SK-N-SH treated with all-trans-retinoic acid at 6 μM for 48 hours (cell line): ENCODE results near the gene FHIT.

Experiments
- ATAC-seq: fragments of 200-7000 bp; cut with Tn5 transposase; 3 replicates; pipeline ENCODE4 v1.9.1; 2020; ENCODE audit warnings: mild to moderate bottlenecking, moderate library complexity
- ARNTL ChIP-seq: fragments of 450-650 bp; formaldehyde crosslinking; IDR thresholded peaks from 2 replicates; pipeline ENCODE4 v1.5.0; 2020; ENCODE audit warnings: low read depth, mild to moderate bottlenecking, moderate library complexity, borderline replicate concordance
- BACH2 ChIP-seq: fragments of 250-450 bp; sonication (Bioruptor Pico); IDR thresholded peaks from 2 replicates; pipeline ENCODE4 v1.9.0; 2021; ENCODE audit warnings: mild to moderate bottlenecking, borderline replicate concordance
- CREB5 ChIP-seq: fragments of 250-450 bp; sonication (Bioruptor Pico); IDR thresholded peaks from 2 replicates; pipeline ENCODE4 v1.5.1; 2020; ENCODE audit warnings: low read depth, mild to moderate bottlenecking, moderate library complexity
- CSDC2 ChIP-seq: fragments of 250-450 bp; sonication (Bioruptor Pico); IDR thresholded peaks from 2 replicates; pipeline ENCODE4 v1.5.0; 2020; ENCODE audit warnings: mild to moderate bottlenecking, moderate library complexity
- ESRRG ChIP-seq: fragments of 250-450 bp; sonication (Bioruptor Pico); IDR thresholded peaks from 2 replicates; pipeline ENCODE4 v1.6.1; 2021; ENCODE audit warnings: mild to moderate bottlenecking
- GLIS3 ChIP-seq: fragments of 250-450 bp; sonication (Bioruptor Pico); IDR thresholded peaks from 2 replicates; pipeline ENCODE4 v1.5.0; 2020; ENCODE audit warnings: mild to moderate bottlenecking, moderate library complexity
- ISL1 ChIP-seq: fragments of 250-450 bp; sonication (Bioruptor Pico); IDR thresholded peaks from 2 replicates; pipeline ENCODE4 v2.1.2; 2022; ENCODE audit warnings: mild to moderate bottlenecking, moderate library complexity
- PATZ1 ChIP-seq: fragments of 250-450 bp; sonication (Bioruptor Pico); IDR thresholded peaks from 2 replicates; pipeline ENCODE4 v1.8.0; 2020; ENCODE audit warnings: mild to moderate bottlenecking, moderate library complexity, borderline replicate concordance
- POU6F1 ChIP-seq: fragments of 250-450 bp; sonication (Bioruptor Pico); IDR thresholded peaks from 2 replicates; pipeline ENCODE4 v1.8.0; 2021; ENCODE audit warnings: low read depth, mild to moderate bottlenecking, moderate library complexity, borderline replicate concordance
- RARB ChIP-seq: fragments of 250-450 bp; sonication (Bioruptor Pico); IDR thresholded peaks from 2 replicates; pipeline ENCODE4 v1.8.0; 2021; ENCODE audit warnings: mild to moderate bottlenecking, moderate library complexity
- SNAI2 ChIP-seq: fragments of 250-450 bp; sonication (Bioruptor Pico); IDR thresholded peaks from 2 replicates; pipeline ENCODE4 v1.5.0; 2020; ENCODE audit warnings: mild to moderate bottlenecking, moderate library complexity
- TCF4 ChIP-seq: fragments of 250-450 bp; sonication (Bioruptor Pico); IDR thresholded peaks from 2 replicates; pipeline ENCODE4 v1.8.0; 2021; ENCODE audit warnings: mild to moderate bottlenecking, moderate library complexity, borderline replicate concordance
- TOX ChIP-seq: fragments of 250-450 bp; sonication (Bioruptor Pico); IDR thresholded peaks from 2 replicates; pipeline ENCODE4 v1.8.0; 2021; ENCODE audit warnings: mild to moderate bottlenecking, moderate library complexity, borderline replicate concordance
- ZC3H10 ChIP-seq: fragments of 250-450 bp; sonication (Bioruptor Pico); IDR thresholded peaks from 2 replicates; pipeline ENCODE4 v1.5.1; 2021; ENCODE audit warnings: mild to moderate bottlenecking, moderate library complexity
- ZFP3 ChIP-seq: fragments of 250-450 bp; sonication (Bioruptor Pico); IDR thresholded peaks from 2 replicates; pipeline ENCODE4 v1.5.0; 2020; ENCODE audit warnings: mild to moderate bottlenecking, moderate library complexity
- ZFP30 ChIP-seq: fragments of 450-650 bp; formaldehyde crosslinking; IDR thresholded peaks from 2 replicates; pipeline ENCODE4 v1.5.0; 2022; ENCODE audit warnings: mild to moderate bottlenecking, moderate library complexity
- ZNF565 ChIP-seq: fragments of 450-650 bp; formaldehyde crosslinking; conservative IDR thresholded peaks from 2 replicates; pipeline ENCODE4 v1.5.0; 2020; ENCODE audit warnings: low read depth, mild to moderate bottlenecking, moderate library complexity
- ZNF70 ChIP-seq: fragments of 450-650 bp; formaldehyde crosslinking; IDR thresholded peaks from 2 replicates; pipeline ENCODE4 v1.5.0; 2020; ENCODE audit warnings: mild to moderate bottlenecking, moderate library complexity
- ZNF8 ChIP-seq: fragments of 450-650 bp; formaldehyde crosslinking; IDR thresholded peaks from 2 replicates; pipeline ENCODE4 v1.5.0; 2020; ENCODE audit warnings: mild to moderate bottlenecking, moderate library complexity

Gene FHIT

GRCh38 chr3:59809016-59809415, 1442.2 kb downstream of the FHIT start:
- TF ChIP-seq ZNF70 (no peak), CREB5 (CRISPR knock-in tag) (no peak), ZFP3 (no peak), POU6F1 (CRISPR knock-in tag) (no peak), TCF4 (CRISPR knock-in tag) (no peak), GLIS3 (no peak), SNAI2 (CRISPR knock-in tag) (no peak), PATZ1 (CRISPR knock-in tag) (no peak), ZNF565 (CRISPR knock-in tag) (no peak), ISL1 (CRISPR knock-in tag) (no peak), TOX (no peak), RARB (no peak), CSDC2 (CRISPR knock-in tag) (no peak), ZFP30 (CRISPR knock-in tag) (no peak), ARNTL (CRISPR knock-in tag) (no peak), ZNF8 (CRISPR knock-in tag) (no peak), ESRRG (CRISPR knock-in tag) (no peak)
- TF ChIP-seq, all 23 proteins: peak for 0
- ATAC-seq: no peak

- ATAC-seq: no peak
Observed at GRCh38 chr3:59808446-59808845, 1442.8 kb downstream of the FHIT start.

More at GRCh38 chr3:59808446-59808845, 1442.8 kb downstream of the FHIT start:
- TF ChIP-seq RARB (no peak), TOX (no peak), ISL1 (CRISPR knock-in tag) (no peak), ZFP30 (CRISPR knock-in tag) (no peak), PATZ1 (CRISPR knock-in tag) (no peak), ZNF565 (CRISPR knock-in tag) (no peak), BACH2 (CRISPR knock-in tag) (no peak), ZC3H10 (no peak), CREB5 (CRISPR knock-in tag) (no peak), POU6F1 (CRISPR knock-in tag) (no peak)
- TF ChIP-seq, all 23 proteins: peak for 0
